ENCODE results near the gene USHBP1.

DNA sequence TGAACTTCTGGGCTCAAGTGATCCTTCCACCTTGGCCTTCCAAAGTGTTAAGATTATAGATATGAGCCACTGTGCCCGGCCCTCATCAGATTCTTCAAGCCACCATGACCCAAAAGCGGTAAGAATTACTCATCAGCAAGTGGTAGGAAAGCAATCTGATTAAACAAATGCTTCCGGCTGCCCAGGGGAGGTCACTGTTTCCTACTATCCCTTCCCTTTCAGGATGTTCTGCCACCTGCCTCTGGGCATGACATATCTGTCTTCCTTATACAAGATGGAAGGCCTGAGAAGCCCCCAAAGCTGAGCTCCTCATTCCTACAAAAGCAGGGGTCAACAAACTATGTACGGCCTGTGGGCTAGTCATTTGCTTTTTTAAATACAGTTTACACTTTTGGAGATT, 31.7 kb upstream of the USHBP1 start:
- no peak for TF ChIP-seq CTCF (IDR thresholded peaks at IDR 0.05)
- TF ChIP-seq EZH2 (IDR thresholded peaks at IDR 0.05; ENCODE audit: borderline replicate concordance, insufficient read depth, low read depth, low read length, poor library complexity, severe bottlenecking), result no peak

Data from B cell (primary cell).